ENCODE measurements around the gene SLAMF8. TPM values are rescaled to one million over a fixed set of nuclear protein-coding genes. Genes with fewer than 3 reads are reported as not detected.

SLAMF8 gene
- total RNA-seq, 1 experiment from 2014 or later: not detected

DNA sequence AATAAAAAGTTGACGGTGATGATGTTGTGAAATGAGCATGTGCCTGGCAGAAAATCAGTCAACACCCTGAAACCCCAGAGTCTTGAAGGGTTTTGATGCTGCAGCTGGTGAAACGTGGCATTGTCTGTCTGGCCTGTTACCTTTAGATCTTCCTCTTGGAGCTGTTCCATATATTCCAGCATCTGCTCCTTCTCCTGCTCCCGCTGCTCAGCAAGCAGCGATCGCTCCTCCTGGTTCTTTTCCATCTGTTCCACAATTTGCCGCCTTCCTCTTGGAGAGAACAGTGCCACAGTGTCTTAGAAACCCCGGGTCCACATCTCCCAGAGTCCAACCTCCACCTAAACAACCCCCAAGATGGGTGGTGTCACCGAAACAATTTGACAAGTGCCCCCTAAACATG is 57.6 kb downstream of the SLAMF8 start:
- Histone ChIP-seq H3K4me3 (ENCODE audit: low read depth, low read length) (no peak overlapping the region), H3K4me1 (no peaks in the 10 kb centered on the region), H3K9me3 (no peaks in the 10 kb centered on the region), H3K27me3 (replicated peaks; ENCODE audit: control insufficient read depth, insufficient read depth, low read length) (no peaks in the 10 kb centered on the region), H3K36me3 (ENCODE audit: control insufficient read depth, insufficient read depth, low read length) (no peaks in the 10 kb centered on the region)
- Mint-ChIP-seq H3K36me3 (ENCODE audit: insufficient read depth, unreplicated experiment) (no peaks in the 10 kb centered on the region), H3K27ac (ENCODE audit: unreplicated experiment) (no peak overlapping the region), H3K4me1 (ENCODE audit: low read depth, unreplicated experiment) (no peaks in the 10 kb centered on the region), H3K9me3 (ENCODE audit: unreplicated experiment) (no peaks in the 10 kb centered on the region), H3K4me3 (ENCODE audit: unreplicated experiment) (no peak overlapping the region), H3K27me3 (ENCODE audit: insufficient read depth, unreplicated experiment) (no peaks in the 10 kb centered on the region)
- no peak for DNase-seq
- ChIA-PET CTCF (no interaction called here), POLR2A (no interaction called here)
- BruUV-seq (replicated peaks): no TSS peak
- intact Hi-C loops (cut with micrococcal nuclease; ENCODE audit: unreplicated experiment): no loop called here
- TF ChIP-seq, protein P1, sequence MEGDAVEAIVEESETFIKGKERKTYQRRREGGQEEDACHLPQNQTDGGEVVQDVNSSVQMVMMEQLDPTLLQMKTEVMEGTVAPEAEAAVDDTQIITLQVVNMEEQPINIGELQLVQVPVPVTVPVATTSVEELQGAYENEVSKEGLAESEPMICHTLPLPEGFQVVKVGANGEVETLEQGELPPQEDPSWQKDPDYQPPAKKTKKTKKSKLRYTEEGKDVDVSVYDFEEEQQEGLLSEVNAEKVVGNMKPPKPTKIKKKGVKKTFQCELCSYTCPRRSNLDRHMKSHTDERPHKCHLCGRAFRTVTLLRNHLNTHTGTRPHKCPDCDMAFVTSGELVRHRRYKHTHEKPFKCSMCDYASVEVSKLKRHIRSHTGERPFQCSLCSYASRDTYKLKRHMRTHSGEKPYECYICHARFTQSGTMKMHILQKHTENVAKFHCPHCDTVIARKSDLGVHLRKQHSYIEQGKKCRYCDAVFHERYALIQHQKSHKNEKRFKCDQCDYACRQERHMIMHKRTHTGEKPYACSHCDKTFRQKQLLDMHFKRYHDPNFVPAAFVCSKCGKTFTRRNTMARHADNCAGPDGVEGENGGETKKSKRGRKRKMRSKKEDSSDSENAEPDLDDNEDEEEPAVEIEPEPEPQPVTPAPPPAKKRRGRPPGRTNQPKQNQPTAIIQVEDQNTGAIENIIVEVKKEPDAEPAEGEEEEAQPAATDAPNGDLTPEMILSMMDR (IDR thresholded peaks at IDR 0.05; ENCODE audit: insufficient read depth in 1 of 2, low read depth in 1 of 2, low read length in 1 of 2, severe bottlenecking in 1 of 2, unreplicated experiment in 1 of 2): no peak

Other genes with a start within 250 kb of the SLAMF8 start
- gene APCS, start 239.0 kb upstream of the SLAMF8 start, total RNA-seq (2022): not detected in 2 replicates
- gene CRP, start 112.3 kb upstream of the SLAMF8 start, total RNA-seq (2022): not detected in 2 replicates
- gene DUSP23, start 45.9 kb upstream of the SLAMF8 start, total RNA-seq (2022): 40.5 and 44.5 TPM in 2 replicates
- not detected in 2 replicates for gene FCRL6, start 24.5 kb upstream of the SLAMF8 start, total RNA-seq (2022)
- not detected in 2 replicates for gene VSIG8, start 35.8 kb downstream of the SLAMF8 start, total RNA-seq (2022)
- gene CFAP45, start 73.3 kb downstream of the SLAMF8 start, total RNA-seq (2022): 1.1 and 1.5 TPM in 2 replicates
- gene TAGLN2, start 98.6 kb downstream of the SLAMF8 start, total RNA-seq (2022): 518 and 531 TPM in 2 replicates
- 19.6 and 21.2 TPM in 2 replicates for gene IGSF9, start 118.7 kb downstream of the SLAMF8 start, total RNA-seq (2022)
- gene SLAMF9, start 127.4 kb downstream of the SLAMF8 start, total RNA-seq (2022): 0.36 TPM in 1 of 2 replicates, not detected in the other
- gene PIGM, start 205.1 kb downstream of the SLAMF8 start, total RNA-seq (2022): 5.5 and 5.7 TPM in 2 replicates
- gene KCNJ10, start 243.3 kb downstream of the SLAMF8 start, total RNA-seq (2022): 0.58 and 0.68 TPM in 2 replicates